K562 (cell line): ENCODE data around the gene ARHGAP42. TPM values are rescaled to one million over a fixed set of nuclear protein-coding genes. Genes with fewer than 3 reads are reported as not detected.

Experiments used
- ARNT ChIP-seq, 2 experiments: fragments of 450-650 bp; IDR thresholded peaks; 2 replicates each; pipeline ENCODE4 v1.6.1; 2016; ENCODE audit warnings: mild to moderate bottlenecking in 1 of 2
- CBX8 ChIP-seq: fragments of 200-600 bp; sonication (generic); IDR thresholded peaks from 2 replicates; pipeline ENCODE4 v1.6.1; 2012; ENCODE audit warnings: borderline replicate concordance, mixed run types, low read depth, mild to moderate bottlenecking, moderate library complexity, mixed read lengths, low read length, control low read depth, inconsistent platforms; ENCODE audit not compliant: poor library complexity, severe bottlenecking; ENCODE audit errors: extremely low read depth
- FOS ChIP-seq: IDR thresholded peaks from 3 replicates; pipeline ENCODE4 v1.6.1; 2011; ENCODE audit not compliant: insufficient read length; ENCODE audit errors: extremely low read depth
- HIVEP1 ChIP-seq: fragments of 250-450 bp; sonication (Bioruptor Pico); IDR thresholded peaks from 2 replicates; pipeline ENCODE4 v1.4.0; 2020; ENCODE audit warnings: mild to moderate bottlenecking
- MEIS2 ChIP-seq: fragments of 450-650 bp; IDR thresholded peaks from 2 replicates; pipeline ENCODE4 v1.6.1; 2014; ENCODE audit warnings: mild to moderate bottlenecking; ENCODE audit not compliant: partially characterized antibody
- MXI1 ChIP-seq: IDR thresholded peaks from 2 replicates; pipeline ENCODE4 v1.6.1; 2011; ENCODE audit warnings: low read depth, mild to moderate bottlenecking, improper control_type of control experiment, low read length
- NCOA4 ChIP-seq: fragments of 450-650 bp; IDR thresholded peaks from 2 replicates; pipeline ENCODE4 v1.6.1; 2018; ENCODE audit warnings: mild to moderate bottlenecking; ENCODE audit not compliant: partially characterized antibody
- NR2F6 ChIP-seq: fragments of 450-650 bp; formaldehyde crosslinking; IDR thresholded peaks from 2 replicates; pipeline ENCODE4 v1.4.0; 2020; ENCODE audit warnings: mild to moderate bottlenecking
- PBX2 ChIP-seq, 2 experiments: IDR thresholded peaks in 1 of 2; conservative IDR thresholded peaks in 1 of 2; 2 replicates each; pipeline ENCODE4 v1.6.1; 2016; ENCODE audit warnings: low read depth in 2 of 2, mild to moderate bottlenecking in 1 of 2, missing compliant biosample characterization in 1 of 2, missing genetic modification characterization in 1 of 2, moderate library complexity in 1 of 2
- PHTF2 ChIP-seq: fragments of 250-450 bp; sonication (Bioruptor Pico); IDR thresholded peaks from 2 replicates; pipeline ENCODE4 v1.5.0; 2021; ENCODE audit warnings: mild to moderate bottlenecking
- PRDM10 ChIP-seq: fragments of 450-650 bp; IDR thresholded peaks from 2 replicates; pipeline ENCODE4 v1.6.1; 2018; ENCODE audit not compliant: partially characterized antibody
- RB1 ChIP-seq: fragments of 450-650 bp; IDR thresholded peaks from 2 replicates; pipeline ENCODE4 v1.6.1; 2017; ENCODE audit warnings: low read depth, mild to moderate bottlenecking
- RBM22 ChIP-seq: fragments of 200-400 bp; formaldehyde crosslinking; IDR thresholded peaks from 2 replicates; pipeline ENCODE4 v1.6.1; 2018; ENCODE audit warnings: low read length, low read depth; ENCODE audit not compliant: poor library complexity, severe bottlenecking
- SOX6 ChIP-seq: fragments of 450-650 bp; IDR thresholded peaks from 2 replicates; pipeline ENCODE4 v1.6.1; 2014; ENCODE audit warnings: mild to moderate bottlenecking
- U2AF2 ChIP-seq: fragments of 200-400 bp; formaldehyde crosslinking; optimal IDR thresholded peaks from 2 replicates; pipeline ENCODE3; 2017; ENCODE audit warnings: low read depth, mild to moderate bottlenecking, low read length
- WHSC1 ChIP-seq: IDR thresholded peaks from one replicate; pipeline ENCODE4 v1.6.1; 2012; ENCODE audit warnings: low read length, control low read depth, inconsistent platforms
- ZC3H11A ChIP-seq: IDR thresholded peaks from 2 replicates; pipeline ENCODE4 v1.6.1; 2012; ENCODE audit warnings: low read depth, low read length, improper control_type of control experiment
- ZNF316 ChIP-seq: fragments of 450-650 bp; IDR thresholded peaks from 2 replicates; pipeline ENCODE4 v1.6.1; 2016
- ZNF766 ChIP-seq: fragments of 200-800 bp; sonication (Bioruptor generic); conservative IDR thresholded peaks from 2 replicates; pipeline ENCODE4 v1.6.1; 2016; ENCODE audit warnings: missing genetic modification characterization, missing compliant biosample characterization
- ZNF780A ChIP-seq: fragments of 250-450 bp; sonication (Bioruptor Pico); IDR thresholded peaks from 2 replicates; pipeline ENCODE4 v1.5.0; 2021; ENCODE audit warnings: mild to moderate bottlenecking
- polyA plus RNA-seq, 8 experiments: library from polyadenylated mRNA; depleted of rRNA in 4 of 8; stranded (reverse) in 5 of 8; unstranded in 3 of 8; fragments of >200 nt; fragmentation: Nextera tagmentation in 2 of 8; fragmentation: Illumina TruSeq in 1 of 8; extraction: Ambion mirVana in 2 of 8; extraction: Trizol in 1 of 8; gene quantifications; 2 replicates each; pipeline versions ENCODE4 v1.2.1 to v1.2.3, GENCODE V29; 2011 to 2014; ENCODE audit warnings: inconsistent platforms in 1 of 8, missing spikeins in 1 of 8
- total RNA-seq, 7 experiments: library from RNA; depleted of rRNA in 6 of 7; stranded (reverse); fragments of >200 nt in 6 of 7; fragmentation: Illumina TruSeq in 2 of 7; extraction: Trizol in 2 of 7; gene quantifications; 2 replicates each; pipeline versions ENCODE4 v1.2.1 to v1.2.3, GENCODE V29; 2011 to 2021; ENCODE audit warnings: low replicate concordance in 1 of 7

ARHGAP42 gene
- total and polyA plus RNA-seq, 9 of the 15 experiments (the other 6 are each of a cell fraction or from before 2014, with no cell fraction given) = 0.95 to 6.1 (median 2.4) TPM

- TF ChIP-seq ZNF780A = no peak
- no peak for TF ChIP-seq PBX2 (CRISPR knock-in tag; IDR thresholded peaks at IDR 0.05; ENCODE audit: low read depth)
- TF ChIP-seq PBX2 (tag; conservative IDR thresholded peaks at IDR 0.05; ENCODE audit: low read depth) = peak; percentile 53; the same call in 1 of the 2 replicates
- no peak for TF ChIP-seq ARNT (IDR thresholded peaks at IDR 0.05)
- TF ChIP-seq NR2F6 (CRISPR knock-in tag) = no peak
- no peak for TF ChIP-seq PHTF2 (CRISPR knock-in tag)
- TF ChIP-seq FOS = no peak
- peak; percentile 26; the same call in 1 of the 2 replicates for TF ChIP-seq SOX6
- TF ChIP-seq WHSC1 = no peak
- no peak for TF ChIP-seq U2AF2
- no peak for TF ChIP-seq CBX8
- no peak for TF ChIP-seq HIVEP1 (CRISPR knock-in tag)
- TF ChIP-seq RB1 = no peak
- TF ChIP-seq MXI1 = no peak
- TF ChIP-seq PRDM10 = no peak
- TF ChIP-seq NCOA4 = no peak
- peak; percentile 63 for TF ChIP-seq ZNF766
- no peak for TF ChIP-seq ZC3H11A
- no peak for TF ChIP-seq RBM22
- no peak for TF ChIP-seq ZNF316
- peak; percentile 75 for TF ChIP-seq MEIS2
Observed at GRCh38 chr11:100681064-100681502, 6.0 kb upstream of the ARHGAP42 start (continued).
